ENCODE results near the gene CAND1.

Gene CAND1

GRCh38 chr12:67318786-67319185 is 49.6 kb downstream of the CAND1 start:
- H3K36me3 ChIP-seq (ENCODE audit: control insufficient read depth, insufficient read depth, low read length, severe bottlenecking), result peaks cover 68% of the 10 kb centered on the region

GRCh38 chr12:67319936-67320335 is 50.8 kb downstream of the CAND1 start:
- peaks cover 60% of the 10 kb centered on the region for H3K36me3 ChIP-seq (ENCODE audit: control insufficient read depth, insufficient read depth, low read length, severe bottlenecking)

More at GRCh38 chr12:67318786-67319185, 49.6 kb downstream of the CAND1 start:
- no peaks in the 10 kb centered on the region for H3K27me3 ChIP-seq (replicated peaks; ENCODE audit: control insufficient read depth, insufficient read depth, low read length)
- no peak for DNase-seq (ENCODE audit: low read depth)
- H3K4me1 ChIP-seq (ENCODE audit: control insufficient read depth, insufficient read depth, low read length), result no peaks in the 10 kb centered on the region
- H3K9me3 ChIP-seq (ENCODE audit: control insufficient read depth, low read length), result no peaks in the 10 kb centered on the region
- no peak overlapping the region for H3K4me3 ChIP-seq (ENCODE audit: low read length)
- H3K9ac ChIP-seq (ENCODE audit: low read length), result no peak overlapping the region

GRCh38 chr12:67320614-67321295 is 51.6 kb downstream of the CAND1 start:
- Histone ChIP-seq H3K9me3 (ENCODE audit: control insufficient read depth, low read length) (no peaks in the 10 kb centered on the region), H3K36me3 (ENCODE audit: control insufficient read depth, insufficient read depth, low read length, severe bottlenecking) (peaks cover 59% of the 10 kb centered on the region), H3K4me1 (ENCODE audit: control insufficient read depth, insufficient read depth, low read length) (no peaks in the 10 kb centered on the region), H3K4me3 (ENCODE audit: low read length) (no peak overlapping the region), H3K27me3 (replicated peaks; ENCODE audit: control insufficient read depth, insufficient read depth, low read length) (no peaks in the 10 kb centered on the region), H3K9ac (ENCODE audit: low read length) (no peak overlapping the region)
- DNase-seq (ENCODE audit: low read depth), result no peak

More at GRCh38 chr12:67319936-67320335, 50.8 kb downstream of the CAND1 start:
- DNase-seq (ENCODE audit: low read depth), result no peak
- no peak overlapping the region for H3K4me3 ChIP-seq (ENCODE audit: low read length)
- no peak overlapping the region for H3K9ac ChIP-seq (ENCODE audit: low read length)
- no peaks in the 10 kb centered on the region for H3K4me1 ChIP-seq (ENCODE audit: control insufficient read depth, insufficient read depth, low read length)
- H3K9me3 ChIP-seq (ENCODE audit: control insufficient read depth, low read length), result no peaks in the 10 kb centered on the region
- H3K27me3 ChIP-seq (replicated peaks; ENCODE audit: control insufficient read depth, insufficient read depth, low read length), result no peaks in the 10 kb centered on the region

DNA sequence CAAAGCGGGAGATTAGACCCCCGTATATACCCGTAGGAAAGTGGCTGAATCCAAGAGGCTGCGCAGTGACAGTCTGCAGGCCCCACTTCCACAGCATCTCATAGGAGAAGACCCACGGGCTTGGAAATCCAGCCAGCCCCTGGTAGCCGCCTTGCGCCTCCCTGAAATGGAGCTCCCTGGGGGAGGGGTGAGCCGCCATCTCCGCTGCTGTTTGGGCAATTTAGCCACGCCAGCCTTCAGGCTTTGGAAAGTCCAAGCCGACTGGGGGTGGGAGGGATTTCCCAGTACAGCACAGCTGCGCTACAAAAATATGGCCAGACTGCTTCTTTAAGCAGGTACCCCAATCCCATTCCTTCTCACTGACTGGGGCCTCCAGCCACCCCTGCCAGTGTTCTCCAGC is 53.4 kb downstream of the CAND1 start:
- H3K36me3 ChIP-seq (ENCODE audit: control insufficient read depth, insufficient read depth, low read length, severe bottlenecking), result peaks cover 49% of the 10 kb centered on the region
- H3K9ac ChIP-seq (ENCODE audit: low read length), result no peak overlapping the region
- no peak for DNase-seq (ENCODE audit: low read depth)
- no peak overlapping the region for H3K4me3 ChIP-seq (ENCODE audit: low read length)
- no peaks in the 10 kb centered on the region for H3K4me1 ChIP-seq (ENCODE audit: control insufficient read depth, insufficient read depth, low read length)
- no peaks in the 10 kb centered on the region for H3K27me3 ChIP-seq (replicated peaks; ENCODE audit: control insufficient read depth, insufficient read depth, low read length)
- no peaks in the 10 kb centered on the region for H3K9me3 ChIP-seq (ENCODE audit: control insufficient read depth, low read length)

GRCh38 chr12:67323007-67323406 is 53.8 kb downstream of the CAND1 start:
- no peak for DNase-seq (ENCODE audit: low read depth)
- H3K9ac ChIP-seq (ENCODE audit: low read length), result no peak overlapping the region
- no peaks in the 10 kb centered on the region for H3K4me1 ChIP-seq (ENCODE audit: control insufficient read depth, insufficient read depth, low read length)
- no peaks in the 10 kb centered on the region for H3K9me3 ChIP-seq (ENCODE audit: control insufficient read depth, low read length)
- H3K4me3 ChIP-seq (ENCODE audit: low read length), result no peak overlapping the region
- H3K27me3 ChIP-seq (replicated peaks; ENCODE audit: control insufficient read depth, insufficient read depth, low read length), result no peaks in the 10 kb centered on the region
- H3K36me3 ChIP-seq (ENCODE audit: control insufficient read depth, insufficient read depth, low read length, severe bottlenecking), result peaks cover 46% of the 10 kb centered on the region

DNA sequence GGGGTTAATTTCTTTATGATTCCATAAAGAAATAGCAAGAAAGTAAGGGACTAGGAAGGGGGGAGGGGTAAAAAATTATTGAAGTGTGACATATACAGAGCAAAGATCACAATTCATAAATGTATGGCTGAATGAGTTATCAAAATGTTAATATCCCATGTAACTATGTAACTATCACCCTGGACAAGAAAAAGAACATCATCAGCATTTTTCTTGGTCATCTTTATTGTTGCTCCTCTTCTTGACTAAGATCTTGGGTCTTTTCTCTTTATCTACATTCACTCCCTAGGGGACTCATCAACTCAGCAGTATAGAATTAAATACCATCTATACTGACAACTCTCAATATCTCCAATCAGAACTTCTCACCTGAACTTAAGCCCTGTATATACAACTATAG is 57.5 kb downstream of the CAND1 start:
- DNase-seq (ENCODE audit: low read depth), result no peak
- Histone ChIP-seq H3K9me3 (ENCODE audit: control insufficient read depth, low read length) (no peaks in the 10 kb centered on the region), H3K4me1 (ENCODE audit: control insufficient read depth, insufficient read depth, low read length) (no peaks in the 10 kb centered on the region), H3K27me3 (replicated peaks; ENCODE audit: control insufficient read depth, insufficient read depth, low read length) (no peaks in the 10 kb centered on the region), H3K9ac (ENCODE audit: low read length) (no peak overlapping the region), H3K4me3 (ENCODE audit: low read length) (no peak overlapping the region), H3K36me3 (ENCODE audit: control insufficient read depth, insufficient read depth, low read length, severe bottlenecking) (peaks cover 13% of the 10 kb centered on the region)

GRCh38 chr12:67327466-67327865 is 58.3 kb downstream of the CAND1 start:
- H3K36me3 ChIP-seq (ENCODE audit: control insufficient read depth, insufficient read depth, low read length, severe bottlenecking), result peaks cover 5% of the 10 kb centered on the region
- DNase-seq (ENCODE audit: low read depth), result no peak
- H3K4me1 ChIP-seq (ENCODE audit: control insufficient read depth, insufficient read depth, low read length), result no peaks in the 10 kb centered on the region
- H3K9me3 ChIP-seq (ENCODE audit: control insufficient read depth, low read length), result no peaks in the 10 kb centered on the region
- no peak overlapping the region for H3K9ac ChIP-seq (ENCODE audit: low read length)
- H3K27me3 ChIP-seq (replicated peaks; ENCODE audit: control insufficient read depth, insufficient read depth, low read length), result no peaks in the 10 kb centered on the region
- no peak overlapping the region for H3K4me3 ChIP-seq (ENCODE audit: low read length)

GRCh38 chr12:67331123-67331522 is 62.0 kb downstream of the CAND1 start:
- DNase-seq (ENCODE audit: low read depth), result no peak
- H3K4me1 ChIP-seq (ENCODE audit: control insufficient read depth, insufficient read depth, low read length), result no peaks in the 10 kb centered on the region

GRCh38 chr12:67331828-67332227 is 62.7 kb downstream of the CAND1 start:
- H3K36me3 ChIP-seq (ENCODE audit: control insufficient read depth, insufficient read depth, low read length, severe bottlenecking), result no peaks in the 10 kb centered on the region
- no peak for DNase-seq (ENCODE audit: low read depth)
- H3K27me3 ChIP-seq (replicated peaks; ENCODE audit: control insufficient read depth, insufficient read depth, low read length), result no peaks in the 10 kb centered on the region
- H3K4me3 ChIP-seq (ENCODE audit: low read length), result no peak overlapping the region
- no peaks in the 10 kb centered on the region for H3K4me1 ChIP-seq (ENCODE audit: control insufficient read depth, insufficient read depth, low read length)
- H3K9me3 ChIP-seq (ENCODE audit: control insufficient read depth, low read length), result no peaks in the 10 kb centered on the region
- H3K9ac ChIP-seq (ENCODE audit: low read length), result no peak overlapping the region

More at GRCh38 chr12:67331123-67331522, 62.0 kb downstream of the CAND1 start:
- H3K36me3 ChIP-seq (ENCODE audit: control insufficient read depth, insufficient read depth, low read length, severe bottlenecking), result no peaks in the 10 kb centered on the region
- no peak overlapping the region for H3K4me3 ChIP-seq (ENCODE audit: low read length)
- H3K27me3 ChIP-seq (replicated peaks; ENCODE audit: control insufficient read depth, insufficient read depth, low read length), result no peaks in the 10 kb centered on the region
- H3K9ac ChIP-seq (ENCODE audit: low read length), result no peak overlapping the region
- no peaks in the 10 kb centered on the region for H3K9me3 ChIP-seq (ENCODE audit: control insufficient read depth, low read length)

DNA sequence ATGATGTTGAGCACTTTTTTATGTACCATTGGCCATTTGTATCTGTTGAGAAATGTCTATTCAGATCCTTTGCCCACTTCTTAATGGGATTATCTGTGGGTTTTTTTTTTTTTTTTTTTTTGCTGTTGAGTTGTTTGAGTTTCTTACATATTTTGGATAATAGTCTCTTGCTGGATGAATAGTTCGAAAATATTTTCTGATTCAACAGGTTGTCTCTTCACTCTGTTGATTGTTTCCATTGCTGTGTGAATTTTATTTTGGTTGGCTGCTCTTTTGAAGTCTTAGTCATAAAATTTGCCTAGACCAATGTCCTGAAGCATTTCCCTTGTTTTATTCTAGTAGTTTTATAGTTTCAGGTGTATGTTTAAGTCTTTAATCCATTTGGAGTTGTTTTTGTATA is 64.5 kb downstream of the CAND1 start:
- no peaks in the 10 kb centered on the region for H3K4me1 ChIP-seq (ENCODE audit: control insufficient read depth, insufficient read depth, low read length)
- no peak for DNase-seq (ENCODE audit: low read depth)
- H3K27me3 ChIP-seq (replicated peaks; ENCODE audit: control insufficient read depth, insufficient read depth, low read length), result no peaks in the 10 kb centered on the region
- no peak overlapping the region for H3K9ac ChIP-seq (ENCODE audit: low read length)
- H3K9me3 ChIP-seq (ENCODE audit: control insufficient read depth, low read length), result peaks cover 8% of the 10 kb centered on the region
- H3K36me3 ChIP-seq (ENCODE audit: control insufficient read depth, insufficient read depth, low read length, severe bottlenecking), result no peaks in the 10 kb centered on the region
- no peak overlapping the region for H3K4me3 ChIP-seq (ENCODE audit: low read length)

- Histone ChIP-seq H3K4me3 (ENCODE audit: low read length) (peak overlapping the region; percentile 33), H3K27me3 (replicated peaks; ENCODE audit: control insufficient read depth, insufficient read depth, low read length) (no peaks in the 10 kb centered on the region), H3K36me3 (ENCODE audit: control insufficient read depth, insufficient read depth, low read length, severe bottlenecking) (no peaks in the 10 kb centered on the region), H3K9ac (ENCODE audit: low read length) (no peak overlapping the region), H3K4me1 (ENCODE audit: control insufficient read depth, insufficient read depth, low read length) (no peaks in the 10 kb centered on the region), H3K9me3 (ENCODE audit: control insufficient read depth, low read length) (peaks cover 12% of the 10 kb centered on the region)
- no peak for DNase-seq (ENCODE audit: low read depth)
Measured at GRCh38 chr12:67338426-67338825, 69.3 kb downstream of the CAND1 start.

DNA sequence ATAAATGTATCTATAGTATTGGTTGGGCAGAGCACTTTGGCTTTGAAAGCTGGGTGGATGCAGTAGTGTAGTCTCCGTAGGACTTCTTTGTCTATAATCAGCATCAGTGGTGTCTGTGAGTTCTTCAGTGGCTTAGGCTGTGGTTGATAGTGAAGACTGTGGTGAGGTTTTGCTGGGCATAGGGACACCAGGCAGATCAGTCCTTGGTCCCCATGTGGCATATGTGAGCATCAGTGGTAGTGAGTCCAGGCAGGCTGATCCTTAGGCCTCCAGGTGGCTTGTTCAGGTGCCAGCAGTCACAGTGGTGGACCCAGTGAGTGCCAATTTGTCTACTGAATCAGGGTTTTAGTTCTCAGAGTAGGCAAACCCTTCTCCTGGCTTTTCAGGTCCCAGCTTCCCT is 70.4 kb downstream of the CAND1 start:
- Histone ChIP-seq H3K36me3 (ENCODE audit: control insufficient read depth, insufficient read depth, low read length, severe bottlenecking) (no peaks in the 10 kb centered on the region), H3K4me3 (ENCODE audit: low read length) (no peak overlapping the region), H3K27me3 (replicated peaks; ENCODE audit: control insufficient read depth, insufficient read depth, low read length) (no peaks in the 10 kb centered on the region), H3K4me1 (ENCODE audit: control insufficient read depth, insufficient read depth, low read length) (no peaks in the 10 kb centered on the region), H3K9ac (ENCODE audit: low read length) (no peak overlapping the region), H3K9me3 (ENCODE audit: control insufficient read depth, low read length) (peaks cover 12% of the 10 kb centered on the region)
- DNase-seq (ENCODE audit: low read depth), result no peak
